ENCODE measurements around the gene NT5DC2. TPM values are rescaled to one million over a fixed set of nuclear protein-coding genes. Genes with fewer than 3 reads are reported as not detected.

Gene NT5DC2
- total and polyA plus RNA-seq, 4 experiments from 2014 or later = 1.3 to 5.8 (median 5.5) TPM; not detected in 1

DNA sequence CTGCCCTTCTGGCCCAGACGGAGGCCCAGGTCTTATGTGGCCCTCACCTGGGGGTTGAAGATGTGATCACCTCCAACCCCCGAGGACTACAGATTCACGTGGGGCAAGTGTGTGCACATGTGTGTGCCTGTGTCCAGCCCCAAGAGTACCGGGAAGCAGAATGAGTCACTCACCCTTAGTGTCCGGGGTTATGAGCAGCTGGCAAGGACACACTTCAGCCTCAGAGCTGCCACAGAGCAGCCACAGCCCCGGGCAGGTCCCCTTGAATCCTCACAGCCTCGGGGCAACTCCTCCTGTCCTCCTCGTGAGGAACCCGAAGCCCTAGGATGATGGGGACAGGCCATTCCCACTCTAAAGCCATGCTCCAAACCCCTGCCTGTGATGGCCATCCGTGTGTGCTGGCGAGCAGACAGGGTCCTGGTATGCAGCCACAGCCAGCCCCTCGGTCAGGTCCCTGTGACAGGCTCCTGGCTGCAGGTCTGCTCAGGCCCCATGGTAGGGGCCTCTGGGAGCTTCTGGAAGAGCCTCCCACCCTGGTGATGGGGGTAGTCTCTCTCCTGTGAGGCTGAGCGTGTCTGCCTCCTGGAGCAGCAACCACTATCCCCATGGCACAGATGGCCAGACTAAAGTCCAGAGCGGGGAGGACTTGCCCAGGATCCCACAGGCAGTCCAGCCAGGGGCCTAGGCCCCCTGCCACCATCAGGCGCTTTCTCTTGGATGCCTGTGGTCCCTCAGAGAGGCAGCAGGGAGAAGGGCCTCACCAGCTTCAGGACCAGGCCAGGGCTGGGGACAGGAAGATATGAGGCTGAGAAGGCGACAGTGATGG lies 37.7 kb downstream of the NT5DC2 start:
- H3K4me1 Mint-ChIP-seq = peaks cover 1 to 5% (median 3%) of the 10 kb centered on the region in 4 donors
- H3K9me3 Mint-ChIP-seq = no peaks in the 10 kb centered on the region
- H3K36me3 Mint-ChIP-seq = peaks cover 7 to 20% of the 10 kb centered on the region in 2 donors
- no peak overlapping the region for H3K4me3 ChIP-seq (ENCODE audit: low read length in 2 of 2)
- peaks cover 13% of the 10 kb centered on the region for H3K36me3 ChIP-seq (ENCODE audit: insufficient read depth, low read length)
- H3K27ac ChIP-seq (ENCODE audit: low read depth, low read length) = no peak overlapping the region
- CTCF ChIA-PET (ENCODE audit: partially characterized antibody) = no interaction called here
- intact Hi-C loops (cut with micrococcal nuclease) = no loop called here
- H3K4me3 Mint-ChIP-seq = no peak overlapping the region
- no peaks in the 10 kb centered on the region for H3K9me3 ChIP-seq (ENCODE audit: control insufficient read depth in 1 of 2, low read length in 2 of 2)
- H3K27me3 ChIP-seq (ENCODE audit: insufficient read depth, low read length) = no peaks in the 10 kb centered on the region
- H3K4me1 ChIP-seq (ENCODE audit: insufficient read depth, low read length) = no peaks in the 10 kb centered on the region
- POLR2A ChIA-PET (ENCODE audit: partially characterized antibody) = no interaction called here
- DNase-seq = no peak
- no peaks in the 10 kb centered on the region for H3K27me3 Mint-ChIP-seq
- no peak overlapping the region for H3K27ac Mint-ChIP-seq

GRCh38 chr3:52494886-52495495 lies 38.7 kb downstream of the NT5DC2 start, which contains the start of gene STAB1:
Gene STAB1 (plus strand): TSS chr3:52495338. CDS start chr3:52495414, 76 bp downstream.
- ChIA-PET CTCF (ENCODE audit: partially characterized antibody) (no interaction called here), POLR2A (ENCODE audit: partially characterized antibody) (no interaction called here)
- Mint-ChIP-seq H3K36me3 (peaks cover 7 to 27% of the 10 kb centered on the region in 2 donors), H3K27ac (peak within 1 kb of the TSS in 3 of 7 donors; percentile 30 to 47 (median 41)), H3K9me3 (no peaks in the 10 kb centered on the region), H3K27me3 (no peaks in the 10 kb centered on the region), H3K4me1 (peaks cover 4 to 6% (median 5%) of the 10 kb centered on the region in 4 donors), H3K4me3 (peak within 1 kb of the TSS in 1 of 8 donors; percentile 13)
- no peak within 1 kb of the TSS for H3K4me3 ChIP-seq (ENCODE audit: low read length in 2 of 2)
- H3K27me3 ChIP-seq (ENCODE audit: insufficient read depth, low read length) = no peaks in the 10 kb centered on the region
- no peaks in the 10 kb centered on the region for H3K4me1 ChIP-seq (ENCODE audit: insufficient read depth, low read length)
- H3K36me3 ChIP-seq (ENCODE audit: insufficient read depth, low read length) = peaks cover 20% of the 10 kb centered on the region
- H3K27ac ChIP-seq (ENCODE audit: low read depth, low read length) = no peak within 1 kb of the TSS
- H3K9me3 ChIP-seq (ENCODE audit: control insufficient read depth in 1 of 2, low read length in 2 of 2) = no peaks in the 10 kb centered on the region
- peak in 1 of 5 donors; percentile 16 for DNase-seq
- intact Hi-C loops (cut with micrococcal nuclease) = no loop called here

GRCh38 chr3:52494445-52494844 lies 39.2 kb downstream of the NT5DC2 start:
- no peak overlapping the region for H3K4me3 ChIP-seq (ENCODE audit: low read length in 2 of 2)
- POLR2A ChIA-PET (ENCODE audit: partially characterized antibody) = no interaction called here
- H3K27me3 Mint-ChIP-seq = no peaks in the 10 kb centered on the region
- H3K4me1 Mint-ChIP-seq = peaks cover 4 to 6% (median 5%) of the 10 kb centered on the region in 4 donors
- H3K36me3 ChIP-seq (ENCODE audit: insufficient read depth, low read length) = peaks cover 26% of the 10 kb centered on the region
- H3K27me3 ChIP-seq (ENCODE audit: insufficient read depth, low read length) = no peaks in the 10 kb centered on the region
- intact Hi-C loops (cut with micrococcal nuclease) = no loop called here
- H3K36me3 Mint-ChIP-seq = peaks cover 7 to 32% of the 10 kb centered on the region in 2 donors
- peak overlapping the region in 3 of 7 donors; percentile 30 to 47 (median 41) for H3K27ac Mint-ChIP-seq
- CTCF ChIA-PET (ENCODE audit: partially characterized antibody) = no interaction called here
- H3K4me1 ChIP-seq (ENCODE audit: insufficient read depth, low read length) = no peaks in the 10 kb centered on the region
- H3K27ac ChIP-seq (ENCODE audit: low read depth, low read length) = no peak overlapping the region
- peak in 1 of 5 donors; percentile 37 for DNase-seq
- H3K9me3 ChIP-seq (ENCODE audit: control insufficient read depth in 1 of 2, low read length in 2 of 2) = no peaks in the 10 kb centered on the region
- peak overlapping the region in 1 of 8 donors; percentile 13 for H3K4me3 Mint-ChIP-seq
- no peaks in the 10 kb centered on the region for H3K9me3 Mint-ChIP-seq

DNA sequence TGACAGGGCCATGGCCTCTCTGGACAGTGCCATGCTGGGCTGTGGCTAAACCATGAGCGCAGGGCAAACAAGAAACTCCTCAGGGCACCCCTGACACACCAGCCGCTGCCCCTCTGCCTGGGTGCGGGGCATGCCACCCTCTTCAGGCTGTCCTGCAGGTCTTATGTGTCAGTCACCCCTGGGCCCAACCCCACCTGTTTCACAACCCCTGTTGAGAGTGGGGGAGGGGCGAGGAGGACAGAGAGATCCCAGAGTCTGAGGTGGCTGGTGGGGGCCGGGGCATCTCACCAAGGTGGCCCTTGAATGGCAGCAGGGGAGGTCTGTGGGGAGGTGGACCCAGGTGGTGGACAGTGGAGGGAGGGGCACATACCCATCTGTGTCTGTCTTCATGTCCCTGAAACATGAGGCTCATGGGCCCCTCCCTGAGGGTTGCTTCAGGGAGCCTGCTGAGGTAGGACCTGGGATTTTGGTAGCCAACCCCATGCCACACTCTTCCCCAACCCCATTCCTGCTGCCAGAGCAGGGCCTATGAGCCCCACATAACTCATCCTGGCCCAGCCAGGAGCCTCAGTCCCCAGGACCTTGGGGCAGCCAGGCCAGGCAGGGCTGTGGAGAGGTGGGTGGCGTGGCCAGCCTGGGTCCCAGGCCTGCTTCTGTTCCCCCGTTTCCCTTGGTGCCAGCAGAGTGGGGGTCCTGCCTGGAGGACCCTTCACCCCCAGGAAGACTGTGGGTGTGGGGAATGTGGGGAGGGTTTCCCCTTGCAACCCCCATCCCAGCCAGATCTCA lies 40.2 kb downstream of the NT5DC2 start:
- CTCF ChIA-PET (ENCODE audit: partially characterized antibody) = no interaction called here
- H3K4me1 ChIP-seq (ENCODE audit: insufficient read depth, low read length) = no peaks in the 10 kb centered on the region
- DNase-seq = peak in 1 of 5 donors; percentile 29
- intact Hi-C loops (cut with micrococcal nuclease) = no loop called here
- no peaks in the 10 kb centered on the region for H3K9me3 ChIP-seq (ENCODE audit: control insufficient read depth in 1 of 2, low read length in 2 of 2)
- no peak overlapping the region for H3K4me3 ChIP-seq (ENCODE audit: low read length in 2 of 2)
- peaks cover 30% of the 10 kb centered on the region for H3K36me3 ChIP-seq (ENCODE audit: insufficient read depth, low read length)
- no peak overlapping the region for H3K4me3 Mint-ChIP-seq
- H3K4me1 Mint-ChIP-seq = peaks cover 4 to 6% (median 5%) of the 10 kb centered on the region in 4 donors
- H3K27me3 ChIP-seq (ENCODE audit: insufficient read depth, low read length) = no peaks in the 10 kb centered on the region
- H3K9me3 Mint-ChIP-seq = no peaks in the 10 kb centered on the region
- POLR2A ChIA-PET (ENCODE audit: partially characterized antibody) = no interaction called here
- no peak overlapping the region for H3K27ac ChIP-seq (ENCODE audit: low read depth, low read length)
- peaks cover 11 to 39% of the 10 kb centered on the region in 2 donors for H3K36me3 Mint-ChIP-seq
- H3K27ac Mint-ChIP-seq = no peak overlapping the region
- H3K27me3 Mint-ChIP-seq = no peaks in the 10 kb centered on the region

DNA sequence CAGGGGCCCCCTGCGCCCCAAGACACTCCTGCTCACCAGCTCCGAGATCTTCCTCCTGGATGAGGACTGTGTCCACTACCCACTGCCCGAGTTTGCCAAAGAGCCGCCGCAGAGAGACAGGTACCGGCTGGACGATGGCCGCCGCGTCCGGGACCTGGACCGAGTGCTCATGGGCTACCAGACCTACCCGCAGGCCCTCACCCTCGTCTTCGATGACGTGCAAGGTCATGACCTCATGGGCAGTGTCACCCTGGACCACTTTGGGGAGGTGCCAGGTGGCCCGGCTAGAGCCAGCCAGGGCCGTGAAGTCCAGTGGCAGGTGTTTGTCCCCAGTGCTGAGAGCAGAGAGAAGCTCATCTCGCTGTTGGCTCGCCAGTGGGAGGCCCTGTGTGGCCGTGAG lies 41.6 kb downstream of the NT5DC2 start:
- Mint-ChIP-seq H3K27me3 (no peaks in the 10 kb centered on the region), H3K27ac (no peak overlapping the region), H3K4me1 (peaks cover 4 to 6% (median 5%) of the 10 kb centered on the region in 4 donors), H3K36me3 (peaks cover 17 to 46% of the 10 kb centered on the region in 2 donors), H3K9me3 (no peaks in the 10 kb centered on the region), H3K4me3 (no peak overlapping the region)
- Histone ChIP-seq H3K27me3 (ENCODE audit: insufficient read depth, low read length) (no peaks in the 10 kb centered on the region), H3K36me3 (ENCODE audit: insufficient read depth, low read length) (peaks cover 30% of the 10 kb centered on the region), H3K4me3 (ENCODE audit: low read length in 2 of 2) (no peak overlapping the region), H3K9me3 (ENCODE audit: control insufficient read depth in 1 of 2, low read length in 2 of 2) (no peaks in the 10 kb centered on the region), H3K4me1 (ENCODE audit: insufficient read depth, low read length) (no peaks in the 10 kb centered on the region), H3K27ac (ENCODE audit: low read depth, low read length) (no peak overlapping the region)
- peak in 1 of 5 donors; percentile 21 for DNase-seq
- ChIA-PET CTCF (ENCODE audit: partially characterized antibody) (no interaction called here), POLR2A (ENCODE audit: partially characterized antibody) (no interaction called here)
- intact Hi-C loops (cut with micrococcal nuclease) = no loop called here

DNA sequence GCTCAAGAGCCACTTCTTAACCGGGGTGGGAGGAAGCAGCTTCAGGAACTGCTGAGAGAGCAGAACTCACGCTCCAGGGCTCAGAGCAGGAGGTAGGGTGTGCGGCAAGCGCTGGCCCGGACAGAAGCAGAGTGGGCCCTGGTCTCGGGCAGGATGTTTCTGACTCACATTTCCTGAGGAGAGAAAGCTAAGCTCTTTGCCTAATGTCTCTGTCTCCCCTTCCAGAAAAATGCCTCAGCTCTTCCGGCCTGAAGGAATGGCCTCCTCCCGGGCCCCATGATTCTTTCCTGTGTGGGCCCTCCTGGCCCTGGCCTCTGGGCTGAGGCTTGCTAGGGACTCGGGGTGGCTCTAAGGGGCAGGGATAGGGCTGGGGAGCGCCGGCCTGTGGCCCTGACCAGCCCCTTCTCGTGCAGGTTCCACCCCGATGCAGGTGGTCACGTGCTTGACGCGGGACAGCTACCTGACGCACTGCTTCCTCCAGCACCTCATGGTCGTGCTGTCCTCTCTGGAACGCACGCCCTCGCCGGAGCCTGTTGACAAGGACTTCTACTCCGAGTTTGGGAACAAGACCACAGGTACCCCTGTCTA lies 42.6 kb downstream of the NT5DC2 start:
- intact Hi-C loops (cut with micrococcal nuclease) = no loop called here
- no peaks in the 10 kb centered on the region for H3K4me1 ChIP-seq (ENCODE audit: insufficient read depth, low read length)
- no peaks in the 10 kb centered on the region for H3K9me3 ChIP-seq (ENCODE audit: control insufficient read depth in 1 of 2, low read length in 2 of 2)
- H3K36me3 Mint-ChIP-seq = peaks cover 17 to 49% of the 10 kb centered on the region in 2 donors
- no peak overlapping the region for H3K4me3 ChIP-seq (ENCODE audit: low read length in 2 of 2)
- ChIA-PET CTCF (ENCODE audit: partially characterized antibody) (no interaction called here), POLR2A (ENCODE audit: partially characterized antibody) (no interaction called here)
- no peaks in the 10 kb centered on the region for H3K27me3 ChIP-seq (ENCODE audit: insufficient read depth, low read length)
- peak in 1 of 5 donors; percentile 7 for DNase-seq
- peak overlapping the region in 2 of 7 donors; percentile 29 to 34 for H3K27ac Mint-ChIP-seq
- H3K9me3 Mint-ChIP-seq = no peaks in the 10 kb centered on the region
- H3K27me3 Mint-ChIP-seq = no peaks in the 10 kb centered on the region
- H3K27ac ChIP-seq (ENCODE audit: low read depth, low read length) = no peak overlapping the region
- H3K4me3 Mint-ChIP-seq = no peak overlapping the region
- H3K36me3 ChIP-seq (ENCODE audit: insufficient read depth, low read length) = peaks cover 30% of the 10 kb centered on the region
- H3K4me1 Mint-ChIP-seq = peaks cover 4 to 6% (median 5%) of the 10 kb centered on the region in 4 donors
